Measurements from ENCODE around the gene ZC3H11A. TPM values are rescaled to one million over a fixed set of nuclear protein-coding genes. Genes with fewer than 3 reads are reported as not detected.
A peak's percentile ranks its signal among the peaks of the same experiment; 100 is the strongest.

ZC3H11A gene
- total and polyA plus RNA-seq, 2 of the 13 experiments (the other 11 are each of a cell fraction or from before 2014, with no cell fraction given), result 56.9 to 59.7 TPM

GRCh38 chr1:203764105-203765028 lies 31.1 kb upstream of the ZC3H11A start:
- peak overlapping the region; percentile 73 for H2AFZ ChIP-seq (ENCODE audit: low read length)
- intact Hi-C loops (cut with micrococcal nuclease; ENCODE audit: unreplicated experiment) (no loop called here), in situ Hi-C loops (cut with HindIII; ENCODE audit: extremely low pct_ligation_motif_present, low pct_unique_long_range_greater_than_20kb) (no loop called here)
- H3K79me2 ChIP-seq (ENCODE audit: insufficient read depth, low read length), result no peaks in the 10 kb centered on the region
- no peaks in the 10 kb centered on the region for H3K27me3 ChIP-seq (ENCODE audit: control insufficient read depth in 1 of 2, insufficient read depth in 2 of 2, low read length in 2 of 2)
- ATAC-seq (no peak), FAIRE-seq (no peak), DNase-seq (ENCODE audit: low spot score) (no peak)
- no peaks in the 10 kb centered on the region for H3K9me3 ChIP-seq (ENCODE audit: low read length)
- H3K36me3 ChIP-seq (replicated peaks in 1 of 2; ENCODE audit: control insufficient read depth in 1 of 2, insufficient read depth in 2 of 2, low read length in 2 of 2), result no peaks in the 10 kb centered on the region
- CTCF ChIA-PET (ENCODE audit: low intra/inter-chr PET ratio, low total read pairs), result no interaction called here
- no peak overlapping the region for H3K4me3 ChIP-seq (replicated peaks in 1 of 3; ENCODE audit: insufficient read depth in 1 of 3, low read depth in 2 of 3, low read length in 3 of 3)
- H3K4me1 ChIP-seq (ENCODE audit: insufficient read depth, low read length), result peaks cover 13% of the 10 kb centered on the region
- POLR2A ChIA-PET, result no interaction called here
- WGBS (ENCODE audit: low lambda C conversion rate), result 70% methylated on average over 3 of the region's 3 CpGs
- no peak overlapping the region for H3K4me2 ChIP-seq (ENCODE audit: low read depth, low read length)
- no peaks in the 10 kb centered on the region for H4K20me1 ChIP-seq (ENCODE audit: insufficient read depth, low read length)
- TF ChIP-seq RFX5 (IDR thresholded peaks at IDR 0.05; ENCODE audit: low read depth, low read length) (no peak), MAFG (CRISPR knock-in tag; IDR thresholded peaks at IDR 0.05) (no peak), RBM22 (optimal IDR thresholded peaks at IDR 0.05; ENCODE audit: low read length) (no peak)
- no peak overlapping the region for H3K27ac ChIP-seq (ENCODE audit: extremely low read length, insufficient read depth, low read length)
- no TSS peak for BruUV-seq (replicated peaks)
- no peak overlapping the region for H3K9ac ChIP-seq (ENCODE audit: insufficient read depth, low read depth, low read length)

- 36% methylated on average over 14 of the region's 16 CpGs for WGBS (ENCODE audit: low lambda C conversion rate)
- ATAC-seq, result no peak
- ChIA-PET POLR2A (no interaction called here), CTCF (ENCODE audit: low intra/inter-chr PET ratio, low total read pairs) (no interaction called here)
- Histone ChIP-seq H3K9me3 (ENCODE audit: low read length) (no peaks in the 10 kb centered on the region), H4K20me1 (ENCODE audit: insufficient read depth, low read length) (no peaks in the 10 kb centered on the region), H3K27me3 (ENCODE audit: control insufficient read depth in 1 of 2, insufficient read depth in 2 of 2, low read length in 2 of 2) (no peaks in the 10 kb centered on the region), H3K4me1 (ENCODE audit: insufficient read depth, low read length) (peaks cover 21% of the 10 kb centered on the region), H3K9ac (ENCODE audit: insufficient read depth, low read depth, low read length) (no peak within 1 kb of the TSS), H3K4me2 (ENCODE audit: low read depth, low read length) (no peak within 1 kb of the TSS), H3K79me2 (ENCODE audit: insufficient read depth, low read length) (no peaks in the 10 kb centered on the region), H3K27ac (ENCODE audit: extremely low read length, insufficient read depth, low read length) (no peak within 1 kb of the TSS), H3K4me3 (replicated peaks in 1 of 3; ENCODE audit: insufficient read depth in 1 of 3, low read depth in 2 of 3, low read length in 3 of 3) (no peak within 1 kb of the TSS), H3K36me3 (replicated peaks in 1 of 2; ENCODE audit: control insufficient read depth in 1 of 2, insufficient read depth in 2 of 2, low read length in 2 of 2) (no peaks in the 10 kb centered on the region), H2AFZ (ENCODE audit: low read length) (peak within 1 kb of the TSS; percentile 73)
- no peak for FAIRE-seq
- no TSS peak for BruUV-seq (replicated peaks)
- intact Hi-C loops (cut with micrococcal nuclease; ENCODE audit: unreplicated experiment), result no loop called here
- no peak for DNase-seq (ENCODE audit: low spot score)
- in situ Hi-C loops (cut with HindIII; ENCODE audit: extremely low pct_ligation_motif_present, low pct_unique_long_range_greater_than_20kb), result no loop called here
- TF ChIP-seq IRX3 (CRISPR knock-in tag; IDR thresholded peaks at IDR 0.05; ENCODE audit: borderline replicate concordance, low read depth) (no peak), ZNF839 (CRISPR knock-in tag; IDR thresholded peaks at IDR 0.05; ENCODE audit: borderline replicate concordance) (no peak), RELA (CRISPR knock-in tag; IDR thresholded peaks at IDR 0.05) (no peak), HNRNPK (IDR thresholded peaks at IDR 0.05; ENCODE audit: low read depth, low read length, poor library complexity, severe bottlenecking) (no peak), NONO (IDR thresholded peaks at IDR 0.05) (no peak), NONO (CRISPR knock-in tag; conservative IDR thresholded peaks at IDR 0.05) (no peak), CEBPG (CRISPR knock-in tag; IDR thresholded peaks at IDR 0.05) (no peak), NFE2L1 (CRISPR knock-in tag; IDR thresholded peaks at IDR 0.05; ENCODE audit: borderline replicate concordance) (no peak)
- TF ChIP-seq, protein P1, sequence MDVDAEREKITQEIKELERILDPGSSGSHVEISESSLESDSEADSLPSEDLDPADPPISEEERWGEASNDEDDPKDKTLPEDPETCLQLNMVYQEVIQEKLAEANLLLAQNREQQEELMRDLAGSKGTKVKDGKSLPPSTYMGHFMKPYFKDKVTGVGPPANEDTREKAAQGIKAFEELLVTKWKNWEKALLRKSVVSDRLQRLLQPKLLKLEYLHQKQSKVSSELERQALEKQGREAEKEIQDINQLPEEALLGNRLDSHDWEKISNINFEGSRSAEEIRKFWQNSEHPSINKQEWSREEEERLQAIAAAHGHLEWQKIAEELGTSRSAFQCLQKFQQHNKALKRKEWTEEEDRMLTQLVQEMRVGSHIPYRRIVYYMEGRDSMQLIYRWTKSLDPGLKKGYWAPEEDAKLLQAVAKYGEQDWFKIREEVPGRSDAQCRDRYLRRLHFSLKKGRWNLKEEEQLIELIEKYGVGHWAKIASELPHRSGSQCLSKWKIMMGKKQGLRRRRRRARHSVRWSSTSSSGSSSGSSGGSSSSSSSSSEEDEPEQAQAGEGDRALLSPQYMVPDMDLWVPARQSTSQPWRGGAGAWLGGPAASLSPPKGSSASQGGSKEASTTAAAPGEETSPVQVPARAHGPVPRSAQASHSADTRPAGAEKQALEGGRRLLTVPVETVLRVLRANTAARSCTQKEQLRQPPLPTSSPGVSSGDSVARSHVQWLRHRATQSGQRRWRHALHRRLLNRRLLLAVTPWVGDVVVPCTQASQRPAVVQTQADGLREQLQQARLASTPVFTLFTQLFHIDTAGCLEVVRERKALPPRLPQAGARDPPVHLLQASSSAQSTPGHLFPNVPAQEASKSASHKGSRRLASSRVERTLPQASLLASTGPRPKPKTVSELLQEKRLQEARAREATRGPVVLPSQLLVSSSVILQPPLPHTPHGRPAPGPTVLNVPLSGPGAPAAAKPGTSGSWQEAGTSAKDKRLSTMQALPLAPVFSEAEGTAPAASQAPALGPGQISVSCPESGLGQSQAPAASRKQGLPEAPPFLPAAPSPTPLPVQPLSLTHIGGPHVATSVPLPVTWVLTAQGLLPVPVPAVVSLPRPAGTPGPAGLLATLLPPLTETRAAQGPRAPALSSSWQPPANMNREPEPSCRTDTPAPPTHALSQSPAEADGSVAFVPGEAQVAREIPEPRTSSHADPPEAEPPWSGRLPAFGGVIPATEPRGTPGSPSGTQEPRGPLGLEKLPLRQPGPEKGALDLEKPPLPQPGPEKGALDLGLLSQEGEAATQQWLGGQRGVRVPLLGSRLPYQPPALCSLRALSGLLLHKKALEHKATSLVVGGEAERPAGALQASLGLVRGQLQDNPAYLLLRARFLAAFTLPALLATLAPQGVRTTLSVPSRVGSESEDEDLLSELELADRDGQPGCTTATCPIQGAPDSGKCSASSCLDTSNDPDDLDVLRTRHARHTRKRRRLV (CRISPR knock-in tag; IDR thresholded peaks at IDR 0.05), result no peak
These were observed 30.2 kb upstream of the ZC3H11A start, which contains the start of gene LAX1 for GRCh38 chr1:203765029-203765837. Gene LAX1, plus strand, starts transcription at chr1:203765183. Its CDS starts 383 bp downstream, at chr1:203765566.
